GM23338 (cell line): Measurements from ENCODE around the gene ARFGEF2.

ENCODE experiments used
- CTCF ChIP-seq, 2 experiments: fragments of 200-600 bp in 1 of 2; sonication (generic) in 1 of 2; conservative IDR thresholded peaks; 2 replicates each; pipeline versions ENCODE4 v1.5.1 to v1.6.1; 2016 to 2017; ENCODE audit warnings: antibody characterized with exemption in 2 of 2, low read depth in 2 of 2, mild to moderate bottlenecking in 2 of 2, moderate library complexity in 1 of 2
- EZH2 ChIP-seq: fragments of 200-600 bp; sonication (generic); IDR thresholded peaks from one replicate; pipeline ENCODE4 v1.8.0; 2017; ENCODE audit warnings: antibody characterized with exemption, mild to moderate bottlenecking, low read depth; ENCODE audit not compliant: unreplicated experiment
- POLR2AphosphoS5 ChIP-seq: IDR thresholded peaks from 2 replicates; pipeline ENCODE4 v1.6.1; 2016; ENCODE audit warnings: antibody characterized with exemption, low read depth

GRCh38 chr20:49078310-49078709 lies 156.8 kb downstream of the ARFGEF2 start:
- TF ChIP-seq POLR2AphosphoS5: no peak
- no peak for TF ChIP-seq CTCF (conservative IDR thresholded peaks at IDR 0.05; ENCODE audit: low read depth in 2 of 2)
- TF ChIP-seq EZH2: no peak
